VCaP (cell line): ENCODE measurements around the gene TXNDC11.

Source experiments
- H3K27ac ChIP-seq: fragments of 450-650 bp; 2 replicates; pipeline ENCODE4 v1.5.1; 2017
- CTCF ChIP-seq: fragments of 450-650 bp; conservative IDR thresholded peaks from 2 replicates; pipeline ENCODE4 v1.5.1; 2017; ENCODE audit warnings: mild to moderate bottlenecking, moderate library complexity

TXNDC11 gene

GRCh38 chr16:11687601-11688519, 54.8 kb downstream of the TXNDC11 start:
- TF ChIP-seq CTCF = no peak

GRCh38 chr16:11686713-11687380, 55.8 kb downstream of the TXNDC11 start:
- TF ChIP-seq CTCF = no peak
- no peak overlapping the region for H3K27ac ChIP-seq

More at GRCh38 chr16:11687601-11688519, 54.8 kb downstream of the TXNDC11 start:
- no peak overlapping the region for H3K27ac ChIP-seq

- no peak for TF ChIP-seq CTCF
- no peak overlapping the region for H3K27ac ChIP-seq
These were observed 56.6 kb downstream of the TXNDC11 start for GRCh38 chr16:11685844-11686618.

GRCh38 chr16:11684231-11685025, 58.2 kb downstream of the TXNDC11 start:
- H3K27ac ChIP-seq = no peak overlapping the region
- no peak for TF ChIP-seq CTCF

- TF ChIP-seq CTCF = no peak
- H3K27ac ChIP-seq = no peak overlapping the region
These were observed 59.5 kb downstream of the TXNDC11 start for GRCh38 chr16:11683145-11683544.

GRCh38 chr16:11682655-11683096, 60.0 kb downstream of the TXNDC11 start:
- TF ChIP-seq CTCF = no peak
- H3K27ac ChIP-seq = no peak overlapping the region
